ENCODE results near the gene GPR42. TPM values are rescaled to one million over a fixed set of nuclear protein-coding genes. Genes with fewer than 3 reads are reported as not detected.

The GPR42 gene
- total and polyA plus RNA-seq, 2 of the 4 experiments (the other 2 are of a cell fraction) = not detected

DNA sequence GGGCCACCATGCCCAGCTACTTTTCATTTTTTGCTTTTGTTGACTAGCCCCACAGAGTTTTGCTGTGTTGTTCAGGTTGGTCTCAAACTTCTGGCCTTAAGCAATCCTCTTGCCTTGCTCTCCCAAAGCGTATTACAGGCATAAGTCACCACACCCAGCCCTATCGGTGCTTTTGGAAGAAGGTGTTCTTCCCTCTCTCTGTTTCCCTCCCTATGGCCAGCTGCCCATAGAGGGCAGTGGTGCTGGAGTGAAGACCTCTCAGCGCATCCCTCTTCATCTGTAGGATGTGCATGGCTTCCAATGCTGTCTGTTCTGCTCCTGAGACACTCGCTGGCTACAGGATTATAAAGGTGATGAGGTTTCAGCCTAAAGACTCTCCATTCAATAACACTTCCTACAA is 43.2 kb upstream of the GPR42 start:
- H3K27ac ChIP-seq (ENCODE audit: insufficient read depth, low read length) = no peak overlapping the region
- dilution Hi-C loops (cut with HindIII; ENCODE audit: low sequenced_read_pairs, unreplicated experiment) (no loop called here), in situ Hi-C loops (cut with MboI; ENCODE audit: low sequenced_read_pairs) (loop anchor here (25.0 kb wide), 1 partner anchor 260 kb away; the partner anchor contains the start of gene PMIS2), intact Hi-C loops (cut with micrococcal nuclease) (no loop called here)
- H2AK5ac ChIP-seq (ENCODE audit: low read depth, low read length) = no peak overlapping the region
- no peak overlapping the region for H4K8ac ChIP-seq (ENCODE audit: low read depth in 2 of 2, low read length in 2 of 2)
- no peak overlapping the region for H3K18ac ChIP-seq (ENCODE audit: low read depth, low read length)
- no peaks in the 10 kb centered on the region for H3K36me3 ChIP-seq (ENCODE audit: control insufficient read depth, insufficient read depth, low read length)
- H3K4ac ChIP-seq (ENCODE audit: low read depth, low read length) = no peak overlapping the region
- no CpG with 5 or more reads among the region's 4 CpGs for WGBS, 2 experiments (ENCODE audit: extremely low coverage in 2 of 2, insufficient read length in 1 of 2)
- no peak for DNase-seq
- H3K56ac ChIP-seq (ENCODE audit: extremely low read depth, insufficient read depth, low read length) = no peak overlapping the region
- H3K23ac ChIP-seq (ENCODE audit: low read depth, low read length) = no peak overlapping the region
- ATAC-seq (ENCODE audit: low read depth) = no peak
- POLR2A ChIA-PET (ENCODE audit: unreplicated experiment) = no interaction called here
- H3K27me3 ChIP-seq (ENCODE audit: control insufficient read depth, insufficient read depth, low read length) = peaks cover 12% of the 10 kb centered on the region
- no peaks in the 10 kb centered on the region for H3K4me1 ChIP-seq (ENCODE audit: control insufficient read depth, insufficient read depth, low read length)
- H2BK120ac ChIP-seq (ENCODE audit: low read depth, low read length) = no peak overlapping the region
- no peak overlapping the region for H3K14ac ChIP-seq (replicated peaks; ENCODE audit: low read depth, low read length)
- H4K20me1 ChIP-seq (ENCODE audit: insufficient read depth, low read length) = no peaks in the 10 kb centered on the region
- H2BK5ac ChIP-seq (ENCODE audit: low read depth, low read length, poor library complexity, severe bottlenecking) = no peak overlapping the region
- no TSS peak for BruUV-seq (replicated peaks)
- no peak overlapping the region for H2AFZ ChIP-seq (replicated peaks; ENCODE audit: low read length, poor library complexity)
- no peaks in the 10 kb centered on the region for H3K9me3 ChIP-seq (ENCODE audit: control insufficient read depth, insufficient read depth, low read length)
- H4K91ac ChIP-seq (ENCODE audit: insufficient read depth, low read depth, low read length) = no peak overlapping the region
- no peak overlapping the region for H2BK15ac ChIP-seq (ENCODE audit: low read depth, low read length)
- no peak overlapping the region for H4K5ac ChIP-seq (ENCODE audit: low read depth, low read length)
- no peak overlapping the region for H3K9ac ChIP-seq (ENCODE audit: low read depth, low read length)
- no peak overlapping the region for H2BK20ac ChIP-seq (ENCODE audit: low read depth, low read length)
- CTCF ChIA-PET = no interaction called here
- TF ChIP-seq CEBPB (IDR thresholded peaks at IDR 0.05; ENCODE audit: low read depth, low read length) (no peak), RCOR1 (IDR thresholded peaks at IDR 0.05; ENCODE audit: insufficient replicate concordance, low read length) (no peak), CHD1 (IDR thresholded peaks at IDR 0.05; ENCODE audit: low read depth, low read length) (no peak)
- TF ChIP-seq, protein P1, sequence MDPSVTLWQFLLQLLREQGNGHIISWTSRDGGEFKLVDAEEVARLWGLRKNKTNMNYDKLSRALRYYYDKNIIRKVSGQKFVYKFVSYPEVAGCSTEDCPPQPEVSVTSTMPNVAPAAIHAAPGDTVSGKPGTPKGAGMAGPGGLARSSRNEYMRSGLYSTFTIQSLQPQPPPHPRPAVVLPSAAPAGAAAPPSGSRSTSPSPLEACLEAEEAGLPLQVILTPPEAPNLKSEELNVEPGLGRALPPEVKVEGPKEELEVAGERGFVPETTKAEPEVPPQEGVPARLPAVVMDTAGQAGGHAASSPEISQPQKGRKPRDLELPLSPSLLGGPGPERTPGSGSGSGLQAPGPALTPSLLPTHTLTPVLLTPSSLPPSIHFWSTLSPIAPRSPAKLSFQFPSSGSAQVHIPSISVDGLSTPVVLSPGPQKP (IDR thresholded peaks at IDR 0.05; ENCODE audit: borderline replicate concordance, low read depth, low read length) = no peak
- no peaks in the 10 kb centered on the region for H3K9me1 ChIP-seq (ENCODE audit: insufficient read depth, low read length)
- no peak overlapping the region for H3K4me3 ChIP-seq (ENCODE audit: insufficient read depth, low read depth, low read length)
- no peak overlapping the region for H3K4me2 ChIP-seq (ENCODE audit: low read depth, low read length)
- no peaks in the 10 kb centered on the region for H3K79me1 ChIP-seq (ENCODE audit: low read depth in 1 of 2, low read length in 2 of 2)
- H2AK9ac ChIP-seq (replicated peaks; ENCODE audit: low read depth, low read length, poor library complexity) = no peak overlapping the region
